ENCODE results near the gene MGST2.

Gene MGST2

DNA sequence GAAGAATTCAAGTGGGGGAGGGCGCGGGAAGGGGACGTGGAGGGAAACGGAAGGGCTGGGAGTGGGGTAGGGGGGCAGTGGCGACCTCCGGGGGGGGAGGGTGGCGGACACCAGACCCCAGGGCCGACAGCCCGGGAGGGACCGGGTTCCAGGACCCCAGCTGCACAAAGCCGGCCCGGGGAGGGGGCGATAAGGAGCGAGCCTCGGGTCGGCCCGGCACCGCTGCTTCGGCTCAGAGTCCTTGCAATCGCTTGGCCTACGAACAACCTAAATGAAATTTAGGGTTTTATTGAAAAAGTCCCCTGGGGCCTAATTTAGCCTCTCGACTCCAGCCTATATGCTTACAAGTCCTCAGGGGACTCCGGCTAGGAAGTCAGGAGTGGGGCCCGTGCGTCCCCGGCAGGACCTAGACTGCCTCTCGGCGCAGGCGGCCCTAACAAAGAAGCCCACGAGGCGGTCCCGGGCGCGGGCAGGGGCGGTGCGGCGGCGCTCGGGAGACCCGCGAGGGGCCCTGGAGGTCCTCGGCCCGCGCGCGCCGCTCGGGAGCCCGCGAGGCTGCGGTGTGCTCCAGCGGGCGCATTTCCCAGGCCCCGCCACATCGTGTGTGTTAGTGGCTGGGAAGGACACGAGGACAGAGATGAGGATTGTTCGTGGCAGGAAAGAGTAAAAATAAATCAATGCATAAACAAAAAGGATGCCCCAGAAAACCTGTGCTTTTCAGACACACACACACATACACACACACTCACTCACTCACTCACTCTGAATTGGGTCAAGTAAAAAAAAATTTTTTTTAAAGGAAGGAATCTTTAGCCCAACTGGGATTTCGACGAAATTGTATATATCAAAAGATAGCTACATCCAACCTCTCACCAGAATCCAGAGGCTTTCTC, 70.0 kb downstream of the MGST2 start:
- DNase-seq (ENCODE audit: low spot score) = no peak
- peak overlapping the region; percentile 36; the same call in 1 of the 2 replicates for H3K27ac ChIP-seq
- CTCF ChIA-PET = interaction anchor here (0.6 to 1.4 kb wide), 3 partner anchors 40 to 314 kb away, joined by 4 to 6 read pairs (median 5); no protein-coding TSS in a partner anchor

DNA sequence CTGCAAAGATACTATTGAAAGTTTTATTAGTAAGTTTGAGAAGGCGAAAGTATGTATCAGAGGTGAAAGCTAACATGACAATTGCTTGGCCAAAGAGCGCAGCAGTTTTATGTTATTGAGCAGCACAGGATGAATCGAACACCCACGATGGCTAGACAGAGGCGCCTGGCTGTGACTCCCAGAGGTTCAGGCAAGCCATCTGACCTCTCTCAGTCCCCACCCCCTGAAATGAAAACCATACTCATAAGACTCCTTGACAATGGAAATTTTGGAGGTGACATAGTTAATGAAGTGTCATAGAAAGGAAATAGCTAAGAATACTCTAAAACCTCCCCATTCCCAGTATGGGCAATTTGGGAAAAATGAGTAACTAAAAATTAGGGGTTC, 70.6 kb downstream of the MGST2 start:
- POLR2A ChIA-PET (ENCODE audit: low non-redundant PET) = no interaction called here
- no peak for DNase-seq (ENCODE audit: low spot score)
- TF ChIP-seq, protein P1, sequence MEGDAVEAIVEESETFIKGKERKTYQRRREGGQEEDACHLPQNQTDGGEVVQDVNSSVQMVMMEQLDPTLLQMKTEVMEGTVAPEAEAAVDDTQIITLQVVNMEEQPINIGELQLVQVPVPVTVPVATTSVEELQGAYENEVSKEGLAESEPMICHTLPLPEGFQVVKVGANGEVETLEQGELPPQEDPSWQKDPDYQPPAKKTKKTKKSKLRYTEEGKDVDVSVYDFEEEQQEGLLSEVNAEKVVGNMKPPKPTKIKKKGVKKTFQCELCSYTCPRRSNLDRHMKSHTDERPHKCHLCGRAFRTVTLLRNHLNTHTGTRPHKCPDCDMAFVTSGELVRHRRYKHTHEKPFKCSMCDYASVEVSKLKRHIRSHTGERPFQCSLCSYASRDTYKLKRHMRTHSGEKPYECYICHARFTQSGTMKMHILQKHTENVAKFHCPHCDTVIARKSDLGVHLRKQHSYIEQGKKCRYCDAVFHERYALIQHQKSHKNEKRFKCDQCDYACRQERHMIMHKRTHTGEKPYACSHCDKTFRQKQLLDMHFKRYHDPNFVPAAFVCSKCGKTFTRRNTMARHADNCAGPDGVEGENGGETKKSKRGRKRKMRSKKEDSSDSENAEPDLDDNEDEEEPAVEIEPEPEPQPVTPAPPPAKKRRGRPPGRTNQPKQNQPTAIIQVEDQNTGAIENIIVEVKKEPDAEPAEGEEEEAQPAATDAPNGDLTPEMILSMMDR (conservative IDR thresholded peaks at IDR 0.05; ENCODE audit: low read depth) = no peak
- no peak overlapping the region for H3K27ac ChIP-seq
- CTCF ChIA-PET = interaction anchor here (0.6 to 0.8 kb wide), 3 partner anchors 40 to 406 kb away, joined by 3 to 4 read pairs (median 4); no protein-coding TSS in a partner anchor

More for the DNA sequence above, 70.0 kb downstream of the MGST2 start:
- POLR2A ChIA-PET (ENCODE audit: low non-redundant PET) = no interaction called here
- TF ChIP-seq, protein P1 (conservative IDR thresholded peaks at IDR 0.05; ENCODE audit: low read depth) = no peak

DNA sequence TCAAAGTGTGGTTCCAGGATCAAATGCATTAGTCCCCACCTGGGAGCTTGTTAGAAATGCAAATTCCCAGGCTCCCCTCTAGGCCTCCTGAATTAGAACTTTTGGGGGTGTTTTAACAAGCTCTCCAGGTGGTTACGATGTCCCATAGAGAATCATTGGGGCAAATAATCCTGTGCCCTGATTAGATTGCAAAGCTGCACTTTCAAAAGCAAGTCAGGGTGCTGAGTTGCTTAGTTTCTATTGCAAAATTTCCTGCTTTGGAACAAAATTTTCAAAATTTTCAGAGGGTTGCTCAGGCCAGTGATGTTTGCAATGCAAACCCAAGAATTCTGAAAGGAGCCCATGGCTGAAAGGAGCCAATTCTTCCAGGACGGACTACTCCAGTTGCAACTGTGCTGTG, 71.0 kb downstream of the MGST2 start:
- TF ChIP-seq, protein P1 (conservative IDR thresholded peaks at IDR 0.05; ENCODE audit: low read depth) = no peak
- ChIA-PET CTCF (interaction anchor here (0.6 to 0.8 kb wide), 3 partner anchors 39 to 406 kb away, joined by 3 to 4 read pairs (median 4); no protein-coding TSS in a partner anchor), POLR2A (ENCODE audit: low non-redundant PET) (no interaction called here)
- no peak for DNase-seq (ENCODE audit: low spot score)
- H3K27ac ChIP-seq = no peak overlapping the region

DNA sequence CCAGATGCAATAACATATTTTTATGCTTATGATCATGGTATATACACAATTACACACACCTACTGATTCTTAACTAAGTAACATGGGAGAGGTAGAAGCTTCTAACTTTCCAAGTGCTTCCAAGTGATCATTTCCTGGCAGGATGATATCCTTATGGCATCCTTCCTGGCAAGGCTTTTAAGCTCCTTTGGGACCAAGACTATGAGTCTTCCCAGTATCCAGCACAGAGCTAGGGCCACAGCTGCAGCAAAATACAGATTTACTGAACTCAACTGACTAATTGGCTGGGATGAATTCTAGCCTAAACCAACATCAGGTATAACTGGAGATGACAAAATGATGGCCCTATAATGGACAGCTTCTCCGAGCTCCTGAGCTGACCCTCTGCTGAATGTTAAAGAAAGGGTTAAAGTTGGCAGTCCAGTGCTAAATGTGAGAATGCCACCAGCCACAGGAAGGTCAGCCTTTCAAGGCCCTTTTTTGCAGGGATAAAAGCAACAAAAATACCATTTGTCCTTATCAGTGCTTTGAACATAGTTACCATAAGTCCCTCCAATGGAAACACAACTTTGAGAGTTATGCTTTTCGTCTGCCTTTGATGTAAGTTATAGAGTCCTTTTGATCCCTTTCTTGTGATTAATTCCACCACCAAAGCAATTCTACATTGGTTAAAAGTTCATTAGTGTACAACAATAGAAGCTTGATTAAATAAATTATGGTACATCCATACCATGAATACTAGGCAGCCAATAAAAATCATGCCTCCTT, 73.4 kb downstream of the MGST2 start:
- TF ChIP-seq, protein P1 (conservative IDR thresholded peaks at IDR 0.05; ENCODE audit: low read depth) = no peak
- POLR2A ChIA-PET (ENCODE audit: low non-redundant PET) = no interaction called here
- no peak overlapping the region for H3K27ac ChIP-seq
- CTCF ChIA-PET = interaction anchor here (0.6 to 1.8 kb wide), 5 partner anchors 82 to 621 kb away, joined by 3 to 6 read pairs (median 3); no protein-coding TSS in a partner anchor
- DNase-seq (ENCODE audit: low spot score) = no peak

DNA sequence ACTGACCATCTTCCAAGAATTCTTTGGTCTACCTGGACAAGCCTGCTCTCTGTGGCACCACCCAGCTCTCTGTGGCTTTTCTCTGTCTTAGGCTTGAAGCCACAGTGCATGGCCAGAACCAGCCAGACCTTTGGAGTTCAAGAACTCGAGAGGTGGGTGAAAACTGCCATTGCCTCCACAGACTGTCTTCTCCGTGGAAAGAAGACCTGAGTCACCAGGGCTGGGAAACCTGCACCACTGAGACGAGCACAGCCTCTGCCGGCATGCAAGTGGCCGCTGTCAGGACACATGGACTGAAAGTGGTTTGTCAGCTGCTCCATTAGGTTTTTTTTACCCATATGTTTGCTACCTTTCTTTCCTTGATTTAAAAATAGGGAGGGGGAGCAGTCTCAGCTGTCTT, 74.5 kb downstream of the MGST2 start:
- CTCF ChIA-PET = interaction anchor here (0.5 to 1.8 kb wide), 3 partner anchors 83 to 309 kb away, joined by 3 to 4 read pairs (median 3); no protein-coding TSS in a partner anchor
- POLR2A ChIA-PET (ENCODE audit: low non-redundant PET) = no interaction called here
- TF ChIP-seq, protein P1 (conservative IDR thresholded peaks at IDR 0.05; ENCODE audit: low read depth) = no peak
- DNase-seq (ENCODE audit: low spot score) = no peak
- H3K27ac ChIP-seq = peak overlapping the region; percentile 67

DNA sequence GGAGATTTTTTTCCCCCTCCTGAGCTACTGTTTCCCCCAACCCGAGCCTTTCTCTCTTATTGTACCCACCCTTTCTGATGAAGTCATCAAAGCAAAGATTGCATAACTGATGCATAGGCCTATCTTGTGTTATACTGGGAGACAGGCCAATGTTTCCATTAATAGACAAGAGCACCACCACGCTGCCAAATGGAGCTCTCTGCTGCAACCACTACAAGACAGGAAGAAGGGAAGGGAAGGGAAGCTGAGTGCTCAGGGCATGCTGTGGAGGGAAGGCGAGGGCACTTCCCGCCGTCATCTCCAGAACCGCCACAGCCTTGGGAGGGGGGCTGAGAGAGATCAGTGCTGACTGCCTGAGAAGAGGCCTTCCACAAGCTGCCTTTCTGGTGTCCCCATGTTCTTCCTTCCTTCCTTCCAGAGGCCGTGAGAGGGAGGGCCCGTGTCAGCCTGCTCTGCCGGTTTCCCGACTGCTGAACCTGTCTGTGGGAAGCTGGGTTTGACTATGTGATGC, 75.0 kb downstream of the MGST2 start:
- TF ChIP-seq, protein P1 (conservative IDR thresholded peaks at IDR 0.05; ENCODE audit: low read depth) = peak; percentile 28; the same call in 1 of the 2 replicates
- H3K27ac ChIP-seq = peak overlapping the region; percentile 67
- CTCF ChIA-PET = interaction anchor here (0.5 to 1.8 kb wide), 4 partner anchors 83 to 96 kb away, joined by 3 to 4 read pairs (median 3); no protein-coding TSS in a partner anchor
- POLR2A ChIA-PET (ENCODE audit: low non-redundant PET) = no interaction called here
- DNase-seq (ENCODE audit: low spot score) = peak; percentile 55
